HPDE6-E6E7 (cell line): ENCODE results near the gene SPAG5.
A peak's percentile ranks its signal among the peaks of the same experiment; 100 is the strongest.
"Not testable (repeated sequence)": the region's sequence is repeated elsewhere in the genome, so short reads cannot be mapped to it uniquely, and the experiment has no call there.

Experiments
- DNase-seq: peaks from one replicate; pipeline ENCODE4 v3.0.0; 2011; ENCODE audit warnings: missing footprints; ENCODE audit errors: extremely low spot score

SPAG5 gene

GRCh38 chr17:28612936-28613872, 14.4 kb upstream of the SPAG5 start:
- peak; percentile 17 for DNase-seq

- DNase-seq, result no peak
Observed at GRCh38 chr17:28612531-28612930, 13.7 kb upstream of the SPAG5 start.

- DNase-seq, result no peak
Observed at GRCh38 chr17:28610376-28610775, 11.6 kb upstream of the SPAG5 start.

GRCh38 chr17:28604031-28604430, 5.2 kb upstream of the SPAG5 start:
- not testable (repeated sequence) for DNase-seq

DNA sequence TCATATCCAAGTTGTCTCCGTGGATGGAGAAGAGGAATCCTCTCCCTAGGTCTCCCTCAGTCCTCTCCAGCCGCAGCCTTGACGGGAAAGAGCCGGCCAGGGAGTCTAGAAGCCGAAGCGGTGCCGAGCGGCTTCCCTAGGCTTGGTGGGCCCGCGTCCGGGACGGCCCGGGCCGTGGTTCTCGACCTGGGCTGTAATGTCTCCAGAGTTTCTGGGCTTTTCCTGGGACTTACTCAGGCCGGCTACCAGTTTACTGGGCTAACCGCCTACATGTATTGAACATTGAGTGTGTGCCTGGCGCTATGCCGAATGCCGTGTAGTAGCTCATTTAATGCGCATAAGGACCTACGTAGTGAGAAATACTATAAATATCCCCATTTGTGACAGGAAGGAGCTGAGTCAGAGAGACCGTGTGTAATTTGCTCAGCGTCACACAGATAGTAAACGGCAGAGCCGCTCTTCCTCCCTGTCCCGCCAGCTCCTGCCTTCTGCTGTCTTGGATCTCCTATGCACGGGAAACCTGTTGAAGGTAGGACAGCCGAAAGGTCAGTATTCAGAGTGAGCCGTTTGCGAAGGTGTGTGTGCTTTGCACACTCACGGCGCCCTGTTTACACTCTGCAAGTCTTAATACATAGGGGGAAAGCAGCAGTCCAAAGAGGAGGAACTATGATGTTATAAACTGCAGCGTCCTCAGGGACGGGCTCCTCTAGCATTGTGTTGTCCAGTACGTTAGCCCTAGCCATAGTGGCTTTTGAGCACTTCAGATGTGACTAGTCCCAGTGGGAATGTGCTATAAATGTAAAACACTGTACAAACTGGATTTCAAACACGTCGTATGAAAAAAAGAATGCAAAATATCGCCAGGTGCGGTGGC, 723 bp upstream of the SPAG5 start:
- DNase-seq, result peak; percentile 54

GRCh38 chr17:28598389-28598788, 436 bp downstream of the SPAG5 start:
- no peak for DNase-seq

GRCh38 chr17:28597606-28598383, 1.0 kb downstream of the SPAG5 start:
- DNase-seq, result no peak

DNA sequence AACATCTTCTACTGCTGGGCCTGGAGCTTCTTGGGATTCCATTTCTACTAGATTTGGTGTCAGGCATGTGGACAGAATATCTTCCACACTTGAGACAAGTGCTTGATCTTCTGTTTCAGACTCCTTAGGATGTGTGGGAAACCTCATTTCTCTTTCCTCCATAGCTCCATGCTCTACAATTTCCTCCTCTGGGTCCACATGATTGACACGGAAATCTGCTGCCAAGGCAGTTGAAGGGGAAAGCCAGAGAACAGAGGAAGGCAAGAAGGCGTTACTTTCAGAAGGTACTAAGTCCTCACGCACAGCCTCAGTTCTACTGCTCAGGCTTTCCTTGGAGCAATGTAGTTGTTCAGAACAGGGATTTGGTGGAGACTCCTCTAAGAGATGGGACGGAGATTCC, 6.6 kb downstream of the SPAG5 start:
- no peak for DNase-seq

GRCh38 chr17:28585851-28586250, 13.0 kb downstream of the SPAG5 start:
- DNase-seq, result no peak

GRCh38 chr17:28584434-28584833, 14.4 kb downstream of the SPAG5 start:
- no peak for DNase-seq

- no peak for DNase-seq
Observed at GRCh38 chr17:28582513-28582912, 16.3 kb downstream of the SPAG5 start.

- DNase-seq, result no peak
Observed at GRCh38 chr17:28580959-28581358, 17.9 kb downstream of the SPAG5 start.

- no peak for DNase-seq
Observed at GRCh38 chr17:28579526-28579925, 19.3 kb downstream of the SPAG5 start.

DNA sequence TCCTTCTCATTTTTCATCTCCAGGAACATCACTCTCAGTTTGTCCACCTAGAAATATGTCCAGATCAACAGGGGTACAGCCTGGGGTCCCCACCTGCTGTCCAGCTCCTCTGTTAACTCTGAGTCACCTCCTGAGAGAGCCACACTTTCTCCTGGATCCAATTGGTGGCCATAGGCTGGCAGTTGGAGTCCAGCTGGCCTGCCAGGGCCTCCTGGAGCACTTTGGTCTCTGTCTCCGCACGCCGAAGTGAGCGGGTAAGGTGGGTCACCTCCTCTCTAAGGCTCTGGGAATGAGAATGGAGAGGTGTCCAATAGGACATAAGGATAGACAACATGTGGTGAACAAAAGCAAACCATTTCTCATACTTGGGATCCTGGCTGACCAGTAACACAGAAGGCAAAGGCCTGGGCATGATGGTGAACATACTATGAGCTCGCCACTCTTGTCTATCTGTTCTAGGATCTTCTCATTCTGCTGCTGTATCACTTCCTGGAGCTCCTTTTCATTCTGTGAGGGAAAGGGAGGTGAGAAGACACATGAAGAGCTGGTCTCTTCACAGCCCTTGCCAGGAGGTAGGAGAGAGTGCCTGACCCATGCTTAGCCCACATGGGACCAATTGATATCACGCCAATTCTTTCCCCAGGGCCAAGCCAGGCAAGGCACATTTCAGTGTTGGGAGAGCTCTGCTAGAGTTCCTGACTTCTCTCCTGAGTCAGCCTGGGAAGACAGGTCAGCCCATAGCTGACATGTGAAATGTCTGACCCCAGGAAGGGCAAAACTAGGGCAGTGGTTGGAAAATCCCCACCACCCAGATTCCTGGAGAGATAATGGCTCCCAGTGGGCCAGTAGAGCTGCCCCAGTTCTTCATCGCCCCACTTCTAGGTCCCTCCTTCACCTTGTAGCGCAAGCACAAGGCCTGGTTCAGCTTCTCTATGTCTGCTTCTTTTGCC, 20.3 kb downstream of the SPAG5 start:
- DNase-seq, result no peak

DNA sequence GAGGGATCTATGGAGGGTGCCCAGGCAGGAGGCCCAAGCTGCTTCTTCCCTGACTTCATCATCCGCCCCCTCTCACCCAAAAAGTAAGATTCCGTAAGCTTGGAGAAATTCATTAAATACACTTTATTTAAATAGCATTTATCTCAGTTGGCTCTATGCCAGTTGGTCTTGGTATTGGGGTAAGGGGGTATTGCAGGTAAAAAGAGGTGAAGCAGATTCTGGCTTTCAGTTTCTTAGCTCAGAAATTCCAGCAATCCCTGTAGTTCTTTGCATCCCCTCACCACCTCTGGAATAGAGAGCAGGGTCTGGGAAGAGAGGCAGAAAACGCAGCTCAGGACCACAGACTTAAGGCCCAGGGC, 21.4 kb downstream of the SPAG5 start:
- DNase-seq, result no peak

- DNase-seq, result peak; percentile 97
Observed at GRCh38 chr17:28576758-28577465, 21.9 kb downstream of the SPAG5 start, which contains the start of gene ALDOC. ALDOC (minus strand) TSS chr17:28576895; CDS start chr17:28575532, 1,363 bp downstream.

DNA sequence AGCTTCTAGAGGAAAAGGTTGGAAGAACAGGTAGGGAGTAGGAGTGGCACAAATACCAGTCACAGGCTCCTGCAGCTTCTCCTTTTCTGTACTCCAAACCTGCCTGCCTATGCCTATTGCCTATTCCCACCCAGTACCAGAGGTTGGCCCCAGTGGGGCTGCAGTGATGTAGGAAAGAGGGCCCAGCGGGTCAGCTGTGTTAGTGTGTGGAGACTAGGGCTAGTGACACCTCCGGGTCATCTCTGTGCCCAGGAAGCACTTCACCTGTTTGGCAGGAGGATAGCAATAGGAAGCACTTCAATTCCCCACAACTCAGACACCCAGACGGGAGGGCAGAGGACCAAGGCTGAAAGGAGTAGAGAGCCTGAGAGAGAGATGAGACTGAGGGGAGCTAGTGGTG, 22.8 kb downstream of the SPAG5 start:
- DNase-seq, result not testable (repeated sequence)

DNA sequence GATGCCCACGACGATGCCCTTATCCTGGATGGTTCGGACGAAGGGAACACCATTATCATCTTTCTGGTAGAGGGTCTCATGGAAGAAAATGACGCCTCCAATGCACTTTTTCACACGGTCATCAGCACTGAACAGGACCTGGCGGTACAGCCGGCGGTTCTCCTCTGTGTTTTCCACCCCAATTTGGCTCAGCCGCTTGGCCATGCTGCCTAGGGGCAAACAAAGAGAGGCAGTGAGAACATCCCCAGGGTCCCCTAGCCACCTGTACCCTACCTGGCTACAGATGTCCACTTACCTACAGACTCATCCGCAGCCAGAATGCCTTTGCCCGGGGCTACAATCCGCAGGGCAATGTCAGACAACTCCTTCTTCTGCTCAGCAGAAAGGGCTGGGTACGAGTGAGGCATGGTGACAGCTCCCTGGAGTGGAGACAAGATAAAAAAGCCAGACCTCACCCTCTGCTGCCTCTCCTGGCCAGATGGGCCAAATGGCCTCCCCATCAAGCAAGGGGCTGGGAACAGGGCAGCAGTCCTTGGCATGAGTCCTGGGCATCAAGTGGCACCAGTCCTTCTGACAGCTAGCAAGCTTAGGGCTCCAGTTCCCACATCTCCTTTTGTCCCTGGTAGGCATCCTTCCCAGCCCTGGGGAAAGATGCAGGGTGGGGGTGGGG, 23.6 kb downstream of the SPAG5 start:
- DNase-seq, result no peak

DNA sequence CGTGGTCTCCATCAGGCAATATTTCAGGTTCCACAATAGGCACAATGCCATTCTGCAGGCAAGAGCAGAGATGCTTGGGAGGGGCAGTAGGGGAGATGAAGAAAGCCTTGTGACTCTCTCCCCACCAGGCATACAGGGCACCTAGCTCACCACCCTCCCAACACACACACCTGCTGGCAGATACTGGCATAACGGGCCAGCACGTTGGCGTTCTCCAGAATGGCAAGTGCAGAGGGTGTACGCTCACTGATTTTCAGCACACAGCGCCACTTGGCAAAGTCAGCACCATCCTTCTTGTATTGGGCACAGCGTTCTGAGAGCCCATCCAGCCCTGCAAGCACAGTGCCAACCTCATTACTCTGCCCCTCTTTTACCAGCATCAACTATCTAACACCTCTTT, 24.3 kb downstream of the SPAG5 start:
- no peak for DNase-seq
